Neuronal stem cell (in vitro differentiated cells): Measurements from ENCODE around the gene OPRM1.

Experiments used
- DNase-seq: peaks from one replicate; pipeline ENCODE4 v3.0.0-alpha.2; 2013; ENCODE audit warnings: low spot score
- H2AFZ ChIP-seq: one replicate; pipeline ENCODE4 v1.6.1; 2013; ENCODE audit warnings: mild to moderate bottlenecking, low read length, inconsistent platforms
- H2AK5ac ChIP-seq: 2 replicates; pipeline ENCODE4 v1.6.1; 2013; ENCODE audit warnings: low read depth, mild to moderate bottlenecking, inconsistent platforms, low read length, moderate library complexity, mixed read lengths
- H2BK120ac ChIP-seq: 2 replicates; pipeline ENCODE4 v1.6.1; 2013; ENCODE audit warnings: low read depth, mild to moderate bottlenecking, inconsistent platforms, low read length, moderate library complexity, mixed read lengths
- H2BK12ac ChIP-seq: one replicate; pipeline ENCODE4 v1.6.1; 2013; ENCODE audit warnings: low read length, inconsistent platforms
- H2BK15ac ChIP-seq: 2 replicates; pipeline ENCODE4 v1.6.1; 2013; ENCODE audit warnings: mild to moderate bottlenecking, low read length, inconsistent platforms, mixed read lengths
- H2BK5ac ChIP-seq: one replicate; pipeline ENCODE4 v1.6.1; 2013; ENCODE audit warnings: inconsistent platforms, mild to moderate bottlenecking, low read length, moderate library complexity
- H3K14ac ChIP-seq: one replicate; pipeline ENCODE4 v1.6.1; 2013; ENCODE audit warnings: low read length, inconsistent platforms
- H3K18ac ChIP-seq: 2 replicates; pipeline ENCODE4 v1.6.1; 2013; ENCODE audit warnings: low read length, inconsistent platforms
- H3K23ac ChIP-seq: 2 replicates; pipeline ENCODE4 v1.6.1; 2013; ENCODE audit warnings: low read depth, mild to moderate bottlenecking, mixed read lengths, low read length, inconsistent platforms; ENCODE audit not compliant: poor library complexity
- H3K27ac ChIP-seq: replicated peaks from 3 replicates; pipeline ENCODE4 v1.5.1; 2013; ENCODE audit warnings: low read length, inconsistent platforms
- H3K27me3 ChIP-seq, 3 experiments: 2 replicates each; pipeline ENCODE4 v1.6.1; 2013; ENCODE audit warnings: low read length in 3 of 3, mild to moderate bottlenecking in 2 of 3, inconsistent platforms in 1 of 3, low read depth in 1 of 3, mixed read lengths in 1 of 3, moderate library complexity in 1 of 3; ENCODE audit not compliant: control insufficient read depth in 3 of 3, insufficient read depth in 3 of 3
- H3K36me3 ChIP-seq, 2 donors: replicated peaks in 1 of 2; 2 replicates each; pipeline ENCODE4 v1.6.1; 2013; ENCODE audit warnings: low read length in 2 of 2; ENCODE audit not compliant: control insufficient read depth in 2 of 2, insufficient read depth in 2 of 2
- H3K4ac ChIP-seq: 2 replicates; pipeline ENCODE4 v1.6.1; 2013; ENCODE audit warnings: inconsistent platforms, mild to moderate bottlenecking, low read length, moderate library complexity
- H3K4me1 ChIP-seq, 2 donors: 1 replicate in 1 of 2; 2 replicates in 1 of 2; pipeline ENCODE4 v1.6.1; 2013; ENCODE audit warnings: low read length in 2 of 2, low read depth in 1 of 2; ENCODE audit not compliant: control insufficient read depth in 2 of 2, insufficient read depth in 1 of 2
- H3K4me2 ChIP-seq: one replicate; pipeline ENCODE4 v1.6.1; 2013; ENCODE audit warnings: mild to moderate bottlenecking, low read length, inconsistent platforms; ENCODE audit not compliant: insufficient read depth, poor library complexity, severe bottlenecking
- H3K4me3 ChIP-seq, 2 donors: 2 replicates each; pipeline ENCODE4 v1.5.1; 2013; ENCODE audit warnings: low read length in 2 of 2, mild to moderate bottlenecking in 2 of 2, inconsistent platforms in 1 of 2, moderate library complexity in 1 of 2
- H3K79me1 ChIP-seq: one replicate; pipeline ENCODE4 v1.6.1; 2013; ENCODE audit warnings: low read depth, mild to moderate bottlenecking, inconsistent platforms, low read length, moderate library complexity
- H3K9ac ChIP-seq: one replicate; pipeline ENCODE4 v1.6.1; 2013; ENCODE audit warnings: mild to moderate bottlenecking, low read depth, low read length, inconsistent platforms; ENCODE audit not compliant: poor library complexity
- H3K9me3 ChIP-seq, 2 donors: replicated peaks in 1 of 2; 2 replicates each; pipeline versions ENCODE3 to v1.6.1; 2013; ENCODE audit warnings: low read length in 2 of 2, mild to moderate bottlenecking in 2 of 2, inconsistent platforms in 1 of 2, low read depth in 1 of 2, mixed read lengths in 1 of 2, moderate library complexity in 1 of 2; ENCODE audit not compliant: control insufficient read depth in 2 of 2, insufficient read depth in 1 of 2
- H4K8ac ChIP-seq: one replicate; pipeline ENCODE4 v1.6.1; 2013; ENCODE audit warnings: low read depth, mild to moderate bottlenecking, inconsistent platforms, low read length, moderate library complexity
- H4K91ac ChIP-seq: one replicate; pipeline ENCODE4 v1.6.1; 2013; ENCODE audit warnings: low read length, low read depth, mild to moderate bottlenecking, inconsistent platforms; ENCODE audit not compliant: poor library complexity
- WGBS, 2 donors: extraction: QIAGEN DNeasy Blood & Tissue Kit; methylation state at CpG; one replicate each; pipeline ENCODE4 v1.1.7; 2013; ENCODE audit warnings: missing lambda C conversion rate in 2 of 2, mixed read lengths in 1 of 2; ENCODE audit not compliant: insufficient read length in 2 of 2, insufficient replicate concordance in 1 of 2; ENCODE audit errors: extremely low coverage in 2 of 2; 5-methylcytosine and 5-hydroxymethylcytosine counted together

The OPRM1 gene

GRCh38 chr6:154159126-154159525, 120.1 kb downstream of the OPRM1 start:
- Histone ChIP-seq H2BK120ac (no peak overlapping the region), H3K4me3 (no peak overlapping the region), H3K27me3 (no peaks in the 10 kb centered on the region), H3K4me1 (peaks cover 0 to 3% of the 10 kb centered on the region in 2 donors), H3K9me3 (peaks cover 0 to 2% of the 10 kb centered on the region in 2 donors), H2BK15ac (no peak overlapping the region), H2BK5ac (no peak overlapping the region), H3K4ac (no peak overlapping the region), H3K23ac (no peak overlapping the region), H3K36me3 (no peaks in the 10 kb centered on the region), H4K91ac (no peak overlapping the region), H3K18ac (no peak overlapping the region), H3K27ac (no peak overlapping the region), H2AK5ac (no peak overlapping the region), H4K8ac (no peak overlapping the region), H2AFZ (no peak overlapping the region), H3K14ac (no peak overlapping the region), H2BK12ac (no peak overlapping the region), H3K79me1 (no peaks in the 10 kb centered on the region), H3K9ac (no peak overlapping the region), H3K4me2 (no peak overlapping the region)
- DNase-seq: no peak
- WGBS, 2 donors: no CpG with 5 or more reads among the region's 2 CpGs

- no peak overlapping the region for H3K4me2 ChIP-seq
- no peak for DNase-seq
- H2BK15ac ChIP-seq: no peak overlapping the region
Observed at GRCh38 chr6:154161689-154162088, 122.6 kb downstream of the OPRM1 start.

GRCh38 chr6:154164397-154164796, 125.4 kb downstream of the OPRM1 start:
- WGBS, 2 donors: no CpG with 5 or more reads among the region's 5 CpGs
- no peaks in the 10 kb centered on the region for H3K36me3 ChIP-seq

More at GRCh38 chr6:154161689-154162088, 122.6 kb downstream of the OPRM1 start:
- no peak overlapping the region for H3K4ac ChIP-seq
- H3K27me3 ChIP-seq: no peaks in the 10 kb centered on the region
- no peaks in the 10 kb centered on the region for H3K79me1 ChIP-seq
- H3K4me3 ChIP-seq: no peak overlapping the region
- H3K14ac ChIP-seq: no peak overlapping the region
- H3K18ac ChIP-seq: no peak overlapping the region
- no CpG with 5 or more reads among the region's 3 CpGs for WGBS, 2 donors
- H2BK120ac ChIP-seq: no peak overlapping the region
- no peaks in the 10 kb centered on the region for H3K4me1 ChIP-seq
- no peak overlapping the region for H3K9ac ChIP-seq
- no peak overlapping the region for H2AFZ ChIP-seq
- no peak overlapping the region for H2BK5ac ChIP-seq
- no peak overlapping the region for H4K8ac ChIP-seq
- no peaks in the 10 kb centered on the region for H3K36me3 ChIP-seq
- no peak overlapping the region for H2BK12ac ChIP-seq
- peaks cover 0 to 1% of the 10 kb centered on the region in 2 donors for H3K9me3 ChIP-seq
- no peak overlapping the region for H4K91ac ChIP-seq
- no peak overlapping the region for H3K27ac ChIP-seq
- no peak overlapping the region for H2AK5ac ChIP-seq
- H3K23ac ChIP-seq: no peak overlapping the region

GRCh38 chr6:154165478-154165877, 126.4 kb downstream of the OPRM1 start:
- Histone ChIP-seq H3K9me3 (peaks cover 0 to 1% of the 10 kb centered on the region in 2 donors), H3K14ac (no peak overlapping the region), H3K23ac (no peak overlapping the region), H3K4me3 (no peak overlapping the region), H2AK5ac (no peak overlapping the region), H3K27me3 (no peaks in the 10 kb centered on the region), H3K36me3 (no peaks in the 10 kb centered on the region), H2BK5ac (no peak overlapping the region), H2BK12ac (no peak overlapping the region), H2BK120ac (no peak overlapping the region), H3K4me2 (no peak overlapping the region), H3K4ac (no peak overlapping the region), H2BK15ac (no peak overlapping the region), H3K18ac (no peak overlapping the region), H4K8ac (no peak overlapping the region), H3K79me1 (no peaks in the 10 kb centered on the region), H3K9ac (no peak overlapping the region), H2AFZ (no peak overlapping the region), H3K27ac (no peak overlapping the region), H3K4me1 (no peaks in the 10 kb centered on the region), H4K91ac (no peak overlapping the region)
- WGBS, 2 donors: no CpG with 5 or more reads among the region's 2 CpGs
- DNase-seq: no peak

More at GRCh38 chr6:154164397-154164796, 125.4 kb downstream of the OPRM1 start:
- Histone ChIP-seq H3K9ac (no peak overlapping the region), H3K14ac (no peak overlapping the region), H2BK120ac (no peak overlapping the region), H3K27ac (no peak overlapping the region), H3K79me1 (no peaks in the 10 kb centered on the region), H3K9me3 (peaks cover 0 to 1% of the 10 kb centered on the region in 2 donors), H4K91ac (no peak overlapping the region), H3K23ac (no peak overlapping the region), H2AK5ac (no peak overlapping the region), H3K27me3 (no peaks in the 10 kb centered on the region), H3K18ac (no peak overlapping the region), H3K4me1 (no peaks in the 10 kb centered on the region), H3K4ac (no peak overlapping the region), H2BK5ac (no peak overlapping the region), H4K8ac (no peak overlapping the region), H2AFZ (no peak overlapping the region), H3K4me2 (no peak overlapping the region), H2BK12ac (no peak overlapping the region), H3K4me3 (no peak overlapping the region), H2BK15ac (no peak overlapping the region)
- DNase-seq: no peak
